Stimulated activated CD4-positive, alpha-beta T cell treated with anti-CD3 and anti-CD28 coated beads, TNF-alpha, amount 100 ng/mL, for 4 hours (primary cell): ENCODE measurements around the gene IQCF2.
"Not testable (repeated sequence)": the region's sequence is repeated elsewhere in the genome, so short reads cannot be mapped to it uniquely, and the experiment has no call there.

Experiments
- DNase-seq, 3 experiments: peaks; one replicate each; pipeline ENCODE4 v3.0.0-alpha.2; 2020; ENCODE audit warnings: low read depth in 3 of 3

The IQCF2 gene

GRCh38 chr3:51876186-51876585 lies 14.8 kb downstream of the IQCF2 start:
- DNase-seq: no peak

GRCh38 chr3:51879937-51880336 lies 18.5 kb downstream of the IQCF2 start:
- no peak for DNase-seq

GRCh38 chr3:51886447-51886846 lies 25.0 kb downstream of the IQCF2 start:
- DNase-seq: no peak

- DNase-seq: no peak
Measured at GRCh38 chr3:51887620-51888019, 26.2 kb downstream of the IQCF2 start.

- no peak for DNase-seq
Measured at GRCh38 chr3:51888463-51889105, 27.2 kb downstream of the IQCF2 start.

GRCh38 chr3:51891242-51892039 lies 30.0 kb downstream of the IQCF2 start:
- no peak for DNase-seq

GRCh38 chr3:51894391-51894790 lies 33.0 kb downstream of the IQCF2 start:
- DNase-seq: no peak

- no peak for DNase-seq
Measured at GRCh38 chr3:51894939-51895338, 33.5 kb downstream of the IQCF2 start.

- DNase-seq: no peak
Measured at GRCh38 chr3:51896607-51897305, 35.3 kb downstream of the IQCF2 start.

- DNase-seq: no peak
Measured at GRCh38 chr3:51897391-51897790, 36.0 kb downstream of the IQCF2 start.

GRCh38 chr3:51900043-51900442 lies 38.6 kb downstream of the IQCF2 start:
- DNase-seq: not testable (repeated sequence)

- not testable (repeated sequence) for DNase-seq
Measured at GRCh38 chr3:51902361-51902760, 40.9 kb downstream of the IQCF2 start.

- no peak for DNase-seq
Measured at GRCh38 chr3:51904034-51904823, 42.8 kb downstream of the IQCF2 start.

- no peak for DNase-seq
Measured at GRCh38 chr3:51908026-51908425, 46.6 kb downstream of the IQCF2 start.
